GM12878 (cell line): ENCODE results near the gene EHD2. TPM values are rescaled to one million over a fixed set of nuclear protein-coding genes. Genes with fewer than 3 reads are reported as not detected.
A peak's percentile ranks its signal among the peaks of the same experiment; 100 is the strongest.

Experiments used
- RAD21 ChIP-seq: IDR thresholded peaks from 2 replicates; pipeline ENCODE4 v1.6.1; 2011; ENCODE audit warnings: mild to moderate bottlenecking, low read depth, low read length, moderate library complexity; ENCODE audit not compliant: insufficient read depth
- RELA ChIP-seq: fragments of 450-650 bp; IDR thresholded peaks from 2 replicates; pipeline ENCODE4 v1.8.0; 2014; ENCODE audit warnings: borderline replicate concordance; ENCODE audit not compliant: partially characterized antibody
- ZBED1 ChIP-seq: IDR thresholded peaks from 2 replicates; pipeline ENCODE4 v1.6.1; 2016; ENCODE audit warnings: borderline replicate concordance
- polyA plus RNA-seq, 11 experiments: library from polyadenylated mRNA; depleted of rRNA in 4 of 11; unstranded in 6 of 11; stranded (reverse) in 5 of 11; fragments of >200 nt; fragmentation: Nextera tagmentation in 4 of 11; fragmentation: Illumina TruSeq in 1 of 11; extraction: Ambion mirVana in 4 of 11; extraction: Trizol in 1 of 11; gene quantifications; 1 replicate in 1 of 11; 2 replicates in 10 of 11; pipeline versions ENCODE4 v1.2.1 to v1.2.3, GENCODE V29; 2011 to 2016; ENCODE audit warnings: inconsistent platforms in 2 of 11, missing spikeins in 2 of 11, low read depth in 1 of 11
- total RNA-seq, 4 experiments: library from RNA; depleted of rRNA in 3 of 4; stranded (reverse); fragments of >200 nt in 3 of 4; fragmentation: Illumina TruSeq in 1 of 4; extraction: Trizol in 1 of 4; gene quantifications; 2 replicates each; pipeline versions ENCODE4 v1.2.1 to v1.2.3, GENCODE V29; 2013 to 2021
- TF ChIP-seq, protein P1 (sequence below): fragments of 450-650 bp; IDR thresholded peaks from 2 replicates; pipeline ENCODE4 v1.6.1; 2017; ENCODE audit warnings: mild to moderate bottlenecking
- TF ChIP-seq, protein P2 (sequence below), 3 experiments: IDR thresholded peaks in 2 of 3; conservative IDR thresholded peaks in 1 of 3; 2 replicates each; pipeline ENCODE4 v1.5.1; 2011; ENCODE audit warnings: low read depth in 3 of 3, low read length in 3 of 3, mild to moderate bottlenecking in 3 of 3, control low read depth in 2 of 3, moderate library complexity in 2 of 3, inconsistent platforms in 1 of 3, mixed read lengths in 1 of 3; ENCODE audit not compliant: control insufficient read depth in 2 of 3, insufficient read depth in 1 of 3; ENCODE audit errors: extremely low read depth in 1 of 3
- TF ChIP-seq, protein P3 (sequence below): fragments of 150-350 bp; IDR thresholded peaks from 2 replicates; pipeline ENCODE4 v1.6.1; 2014; ENCODE audit warnings: mild to moderate bottlenecking, low read depth, low read length

The EHD2 gene
- total and polyA plus RNA-seq, 10 of the 15 experiments (the other 5 are each of a cell fraction or from before 2014, with no cell fraction given): 0.12 to 0.24 (median 0.23) TPM; not detected in 7

DNA sequence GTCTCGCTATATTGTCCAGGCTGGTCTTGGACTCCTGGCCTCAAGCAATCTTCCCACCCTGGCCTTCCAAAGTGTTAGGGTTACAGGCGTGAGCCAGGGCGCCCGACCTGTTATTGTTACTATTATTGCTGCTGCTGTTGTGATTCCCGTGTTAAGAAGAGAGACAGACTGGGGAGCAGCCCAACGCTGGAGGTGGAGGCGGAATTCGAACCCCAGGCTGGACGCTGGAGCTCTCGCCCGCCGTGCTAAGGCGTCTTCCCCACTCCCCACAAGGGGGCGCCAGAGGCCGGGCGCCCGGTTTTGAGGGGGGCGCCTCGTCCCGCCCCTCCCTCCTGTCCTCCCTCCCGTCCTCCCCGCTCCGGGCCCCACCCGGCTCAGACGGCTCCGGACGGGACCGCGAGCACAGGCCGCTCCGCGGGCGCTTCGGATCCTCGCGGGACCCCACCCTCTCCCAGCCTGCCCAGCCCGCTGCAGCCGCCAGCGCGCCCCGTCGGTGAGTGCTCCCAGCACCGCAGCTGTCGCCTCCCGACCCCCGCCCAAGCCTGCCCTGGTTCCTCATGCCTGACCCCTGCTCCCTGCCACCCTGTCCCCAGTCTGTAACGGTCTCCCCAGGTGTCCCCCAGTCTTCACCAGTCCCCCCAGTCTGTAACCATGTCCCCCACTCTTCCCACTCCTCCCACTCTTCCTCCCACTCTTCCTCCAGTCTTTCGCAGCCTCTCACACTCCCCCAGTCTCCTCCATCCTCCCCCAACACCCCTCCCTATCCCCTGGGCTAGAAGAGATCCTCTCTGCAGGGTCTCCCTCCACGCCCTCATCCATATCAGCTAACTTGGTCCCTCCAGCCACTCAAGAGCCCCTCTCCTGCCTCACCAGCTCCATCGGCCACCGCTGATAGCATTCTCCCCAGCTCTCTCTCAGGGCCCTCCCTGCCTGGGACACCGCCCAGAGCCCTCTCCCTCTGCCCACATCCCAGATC lies at the start of gene EHD2 (continued):
- TF ChIP-seq RELA (no peak), RAD21 (peak; percentile 46), ZBED1 (no peak)
- TF ChIP-seq, protein P1, sequence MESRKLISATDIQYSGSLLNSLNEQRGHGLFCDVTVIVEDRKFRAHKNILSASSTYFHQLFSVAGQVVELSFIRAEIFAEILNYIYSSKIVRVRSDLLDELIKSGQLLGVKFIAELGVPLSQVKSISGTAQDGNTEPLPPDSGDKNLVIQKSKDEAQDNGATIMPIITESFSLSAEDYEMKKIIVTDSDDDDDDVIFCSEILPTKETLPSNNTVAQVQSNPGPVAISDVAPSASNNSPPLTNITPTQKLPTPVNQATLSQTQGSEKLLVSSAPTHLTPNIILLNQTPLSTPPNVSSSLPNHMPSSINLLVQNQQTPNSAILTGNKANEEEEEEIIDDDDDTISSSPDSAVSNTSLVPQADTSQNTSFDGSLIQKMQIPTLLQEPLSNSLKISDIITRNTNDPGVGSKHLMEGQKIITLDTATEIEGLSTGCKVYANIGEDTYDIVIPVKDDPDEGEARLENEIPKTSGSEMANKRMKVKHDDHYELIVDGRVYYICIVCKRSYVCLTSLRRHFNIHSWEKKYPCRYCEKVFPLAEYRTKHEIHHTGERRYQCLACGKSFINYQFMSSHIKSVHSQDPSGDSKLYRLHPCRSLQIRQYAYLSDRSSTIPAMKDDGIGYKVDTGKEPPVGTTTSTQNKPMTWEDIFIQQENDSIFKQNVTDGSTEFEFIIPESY: no peak
- TF ChIP-seq, protein P2, sequence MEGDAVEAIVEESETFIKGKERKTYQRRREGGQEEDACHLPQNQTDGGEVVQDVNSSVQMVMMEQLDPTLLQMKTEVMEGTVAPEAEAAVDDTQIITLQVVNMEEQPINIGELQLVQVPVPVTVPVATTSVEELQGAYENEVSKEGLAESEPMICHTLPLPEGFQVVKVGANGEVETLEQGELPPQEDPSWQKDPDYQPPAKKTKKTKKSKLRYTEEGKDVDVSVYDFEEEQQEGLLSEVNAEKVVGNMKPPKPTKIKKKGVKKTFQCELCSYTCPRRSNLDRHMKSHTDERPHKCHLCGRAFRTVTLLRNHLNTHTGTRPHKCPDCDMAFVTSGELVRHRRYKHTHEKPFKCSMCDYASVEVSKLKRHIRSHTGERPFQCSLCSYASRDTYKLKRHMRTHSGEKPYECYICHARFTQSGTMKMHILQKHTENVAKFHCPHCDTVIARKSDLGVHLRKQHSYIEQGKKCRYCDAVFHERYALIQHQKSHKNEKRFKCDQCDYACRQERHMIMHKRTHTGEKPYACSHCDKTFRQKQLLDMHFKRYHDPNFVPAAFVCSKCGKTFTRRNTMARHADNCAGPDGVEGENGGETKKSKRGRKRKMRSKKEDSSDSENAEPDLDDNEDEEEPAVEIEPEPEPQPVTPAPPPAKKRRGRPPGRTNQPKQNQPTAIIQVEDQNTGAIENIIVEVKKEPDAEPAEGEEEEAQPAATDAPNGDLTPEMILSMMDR (IDR thresholded peaks at IDR 0.05 in 2 of 3, conservative IDR thresholded peaks at IDR 0.05 in 1 of 3; ENCODE audit: control insufficient read depth in 2 of 3, extremely low read depth in 1 of 3, insufficient read depth in 1 of 3, low read depth in 3 of 3, low read length in 3 of 3): peak; percentile 43 to 75 (median 52)
- TF ChIP-seq, protein P3, sequence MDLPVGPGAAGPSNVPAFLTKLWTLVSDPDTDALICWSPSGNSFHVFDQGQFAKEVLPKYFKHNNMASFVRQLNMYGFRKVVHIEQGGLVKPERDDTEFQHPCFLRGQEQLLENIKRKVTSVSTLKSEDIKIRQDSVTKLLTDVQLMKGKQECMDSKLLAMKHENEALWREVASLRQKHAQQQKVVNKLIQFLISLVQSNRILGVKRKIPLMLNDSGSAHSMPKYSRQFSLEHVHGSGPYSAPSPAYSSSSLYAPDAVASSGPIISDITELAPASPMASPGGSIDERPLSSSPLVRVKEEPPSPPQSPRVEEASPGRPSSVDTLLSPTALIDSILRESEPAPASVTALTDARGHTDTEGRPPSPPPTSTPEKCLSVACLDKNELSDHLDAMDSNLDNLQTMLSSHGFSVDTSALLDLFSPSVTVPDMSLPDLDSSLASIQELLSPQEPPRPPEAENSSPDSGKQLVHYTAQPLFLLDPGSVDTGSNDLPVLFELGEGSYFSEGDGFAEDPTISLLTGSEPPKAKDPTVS: no peak
